NB4 (cell line): ENCODE data around the gene TSPAN8.

ENCODE experiments used
- DNase-seq: peaks from one replicate; pipeline ENCODE4 v3.0.0; 2010; ENCODE audit warnings: low read depth
- H3K4me3 ChIP-seq: one replicate; pipeline ENCODE4 v1.5.1; 2011; ENCODE audit warnings: mild to moderate bottlenecking, low read depth, low read length, moderate library complexity
- CTCF ChIP-seq: IDR thresholded peaks from one replicate; pipeline ENCODE4 v1.5.1; 2012; ENCODE audit warnings: low read depth, low read length
- MAX ChIP-seq: IDR thresholded peaks from 2 replicates; pipeline ENCODE4 v1.6.1; 2011; ENCODE audit warnings: low read depth, low read length
- MYC ChIP-seq: IDR thresholded peaks from 2 replicates; pipeline ENCODE4 v1.6.1; 2011; ENCODE audit warnings: low read depth, low read length
- POLR2A ChIP-seq: IDR thresholded peaks from 2 replicates; pipeline ENCODE4 v1.6.1; 2011; ENCODE audit warnings: mild to moderate bottlenecking; ENCODE audit not compliant: insufficient read length; ENCODE audit errors: extremely low read depth

The TSPAN8 gene

GRCh38 chr12:71194657-71195056 lies 36.9 kb upstream of the TSPAN8 start:
- TF ChIP-seq MYC (no peak), CTCF (no peak), MAX (no peak), POLR2A (no peak)
- H3K4me3 ChIP-seq: no peak overlapping the region
- no peak for DNase-seq

- TF ChIP-seq MAX (no peak), CTCF (no peak), MYC (no peak), POLR2A (no peak)
- no peak overlapping the region for H3K4me3 ChIP-seq
- no peak for DNase-seq
These were observed 35.2 kb upstream of the TSPAN8 start for GRCh38 chr12:71193041-71193440.

- no peak for TF ChIP-seq CTCF
- TF ChIP-seq MYC: no peak
- TF ChIP-seq POLR2A: no peak
- TF ChIP-seq MAX: no peak
- DNase-seq: no peak
- no peak overlapping the region for H3K4me3 ChIP-seq
These were observed 33.9 kb upstream of the TSPAN8 start for GRCh38 chr12:71191509-71192196.

GRCh38 chr12:71190822-71191221 lies 33.0 kb upstream of the TSPAN8 start:
- no peak for DNase-seq
- no peak overlapping the region for H3K4me3 ChIP-seq
- TF ChIP-seq CTCF (no peak), MYC (no peak), MAX (no peak), POLR2A (no peak)

GRCh38 chr12:71187379-71187778 lies 29.6 kb upstream of the TSPAN8 start:
- no peak for TF ChIP-seq MYC
- TF ChIP-seq POLR2A: no peak
- TF ChIP-seq CTCF: no peak
- TF ChIP-seq MAX: no peak
- DNase-seq: no peak
- H3K4me3 ChIP-seq: no peak overlapping the region
